ENCODE data around the gene PTPRK.

The PTPRK gene

DNA sequence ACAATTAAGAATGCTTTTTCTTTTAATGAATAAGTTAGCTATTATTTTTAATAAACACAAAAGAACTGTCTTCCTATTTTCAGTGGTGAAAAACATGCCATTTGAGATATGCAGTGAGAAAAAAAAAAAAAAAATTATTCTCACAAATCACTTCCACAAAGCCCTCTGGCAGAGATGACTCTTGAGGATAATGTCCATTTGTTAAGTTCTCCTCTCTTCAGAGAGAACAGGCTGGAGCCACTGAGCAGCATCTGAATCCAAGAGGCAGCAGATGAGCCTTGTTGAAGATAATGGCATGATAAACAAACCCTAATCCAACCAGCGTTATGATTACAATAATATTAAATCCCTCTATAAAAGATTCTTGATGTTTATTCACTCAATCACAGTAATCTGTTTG is 105.0 kb downstream of the PTPRK start:
- in situ Hi-C loops (cut with HindIII; ENCODE audit: low pct_ligation_motif_present, low sequenced_read_pairs) = no loop called here
- no peak overlapping the region for H3K4me3 ChIP-seq (ENCODE audit: low read depth, low read length)
- no peak overlapping the region for H3K27ac ChIP-seq
- no peaks in the 10 kb centered on the region for H3K27me3 ChIP-seq (replicated peaks)
- no peak for DNase-seq
- TF ChIP-seq, protein P1, sequence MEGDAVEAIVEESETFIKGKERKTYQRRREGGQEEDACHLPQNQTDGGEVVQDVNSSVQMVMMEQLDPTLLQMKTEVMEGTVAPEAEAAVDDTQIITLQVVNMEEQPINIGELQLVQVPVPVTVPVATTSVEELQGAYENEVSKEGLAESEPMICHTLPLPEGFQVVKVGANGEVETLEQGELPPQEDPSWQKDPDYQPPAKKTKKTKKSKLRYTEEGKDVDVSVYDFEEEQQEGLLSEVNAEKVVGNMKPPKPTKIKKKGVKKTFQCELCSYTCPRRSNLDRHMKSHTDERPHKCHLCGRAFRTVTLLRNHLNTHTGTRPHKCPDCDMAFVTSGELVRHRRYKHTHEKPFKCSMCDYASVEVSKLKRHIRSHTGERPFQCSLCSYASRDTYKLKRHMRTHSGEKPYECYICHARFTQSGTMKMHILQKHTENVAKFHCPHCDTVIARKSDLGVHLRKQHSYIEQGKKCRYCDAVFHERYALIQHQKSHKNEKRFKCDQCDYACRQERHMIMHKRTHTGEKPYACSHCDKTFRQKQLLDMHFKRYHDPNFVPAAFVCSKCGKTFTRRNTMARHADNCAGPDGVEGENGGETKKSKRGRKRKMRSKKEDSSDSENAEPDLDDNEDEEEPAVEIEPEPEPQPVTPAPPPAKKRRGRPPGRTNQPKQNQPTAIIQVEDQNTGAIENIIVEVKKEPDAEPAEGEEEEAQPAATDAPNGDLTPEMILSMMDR (IDR thresholded peaks at IDR 0.05; ENCODE audit: low read depth, low read length, missing control alignments) = no peak
- H3K36me3 ChIP-seq (replicated peaks) = no peaks in the 10 kb centered on the region

DNA sequence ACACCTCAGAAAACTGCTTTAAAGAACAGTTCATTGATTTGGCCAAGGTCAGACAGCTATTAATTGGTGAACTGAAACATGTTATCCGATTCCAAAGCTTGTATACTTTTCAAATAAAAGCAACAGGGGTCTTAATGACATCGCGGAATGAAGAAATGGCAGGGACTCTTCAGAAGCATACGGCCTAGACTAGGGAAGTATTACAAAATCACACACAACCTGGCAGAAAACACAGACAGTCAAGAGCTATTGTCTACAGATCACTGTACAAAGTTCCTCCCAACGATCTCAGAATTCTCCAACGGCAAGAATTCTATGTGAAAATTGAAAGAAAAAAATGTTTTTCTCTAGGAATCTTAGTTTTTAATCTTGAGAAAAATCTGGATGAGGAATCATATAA is 105.5 kb downstream of the PTPRK start:
- H3K27me3 ChIP-seq (replicated peaks) = no peaks in the 10 kb centered on the region
- in situ Hi-C loops (cut with HindIII; ENCODE audit: low pct_ligation_motif_present, low sequenced_read_pairs) = no loop called here

DNA sequence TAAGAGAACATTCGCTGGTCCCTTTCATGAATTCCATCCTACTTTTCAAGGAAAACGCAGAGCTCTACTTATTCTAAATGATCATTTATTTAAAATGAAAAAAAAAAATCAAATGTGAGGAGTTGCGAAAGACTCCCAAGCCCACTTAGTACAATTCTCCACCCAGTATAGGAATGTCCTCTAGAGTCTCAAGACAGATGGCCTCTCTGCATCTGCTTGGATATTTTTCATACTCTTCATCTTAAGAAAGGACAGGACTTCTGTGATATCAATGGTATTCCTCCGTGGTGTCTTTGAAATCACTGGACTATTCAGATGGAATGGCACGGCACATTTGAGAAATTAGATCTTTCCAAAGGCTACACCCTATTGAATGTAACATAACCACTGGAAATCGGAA is 107.1 kb downstream of the PTPRK start:
- no peak overlapping the region for H3K27ac ChIP-seq
- in situ Hi-C loops (cut with HindIII; ENCODE audit: low pct_ligation_motif_present, low sequenced_read_pairs) = no loop called here
- no peaks in the 10 kb centered on the region for H3K36me3 ChIP-seq (replicated peaks)
- TF ChIP-seq, protein P1 (IDR thresholded peaks at IDR 0.05; ENCODE audit: low read depth, low read length, missing control alignments) = no peak
- no peaks in the 10 kb centered on the region for H3K27me3 ChIP-seq (replicated peaks)
- H3K4me3 ChIP-seq (ENCODE audit: low read depth, low read length) = no peak overlapping the region
- DNase-seq = no peak

More for the DNA sequence above, 105.5 kb downstream of the PTPRK start:
- Histone ChIP-seq H3K4me3 (ENCODE audit: low read depth, low read length) (no peak overlapping the region), H3K27ac (no peak overlapping the region), H3K36me3 (replicated peaks) (no peaks in the 10 kb centered on the region)
- no peak for DNase-seq
- TF ChIP-seq, protein P1 (IDR thresholded peaks at IDR 0.05; ENCODE audit: low read depth, low read length, missing control alignments) = no peak

DNA sequence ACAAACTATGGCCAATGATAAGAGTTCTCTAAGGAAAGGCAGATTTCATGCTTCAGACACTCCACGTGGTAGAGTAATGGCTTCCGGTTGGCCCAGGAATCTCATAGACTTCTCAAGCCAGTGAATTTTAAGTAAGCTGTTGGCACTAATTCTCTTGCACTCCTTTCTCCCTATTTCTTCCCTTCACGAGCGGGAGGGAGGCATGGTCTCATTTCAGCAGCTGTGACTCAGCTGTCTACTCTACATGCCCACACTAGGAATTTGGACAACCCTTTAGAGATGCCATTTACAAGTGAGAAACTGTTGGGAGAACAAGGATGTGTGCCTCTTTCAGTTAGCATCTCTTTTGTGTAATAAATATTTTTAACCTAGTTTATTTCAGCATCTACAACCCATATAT is 107.7 kb downstream of the PTPRK start:
- TF ChIP-seq, protein P1 (IDR thresholded peaks at IDR 0.05; ENCODE audit: low read depth, low read length, missing control alignments) = no peak
- no peak for DNase-seq
- Histone ChIP-seq H3K27ac (no peak overlapping the region), H3K36me3 (replicated peaks) (no peaks in the 10 kb centered on the region), H3K4me3 (ENCODE audit: low read depth, low read length) (no peak overlapping the region), H3K27me3 (replicated peaks) (no peaks in the 10 kb centered on the region)
- in situ Hi-C loops (cut with HindIII; ENCODE audit: low pct_ligation_motif_present, low sequenced_read_pairs) = no loop called here

DNA sequence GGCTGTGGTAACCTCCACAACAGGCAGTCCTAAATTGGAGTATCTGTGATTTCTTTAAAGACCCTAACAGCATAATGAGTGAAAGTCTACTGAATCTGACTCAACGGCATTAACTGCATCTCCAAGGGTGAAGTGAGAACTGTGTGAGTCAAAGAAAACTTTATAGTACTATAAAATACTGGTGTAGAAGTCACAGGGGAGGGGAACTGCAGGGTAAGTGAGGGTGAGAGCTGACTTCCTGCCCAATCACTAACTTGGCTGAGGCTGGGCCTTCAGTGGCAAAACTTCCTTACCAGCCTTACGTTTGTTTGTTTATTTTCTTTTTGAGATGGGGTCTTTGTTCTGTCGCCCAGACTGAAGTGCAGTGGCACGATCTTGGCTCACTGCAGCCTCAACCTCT is 109.8 kb downstream of the PTPRK start:
- no peaks in the 10 kb centered on the region for H3K36me3 ChIP-seq (replicated peaks)
- in situ Hi-C loops (cut with HindIII; ENCODE audit: low pct_ligation_motif_present, low sequenced_read_pairs) = no loop called here
- no peak for DNase-seq
- no peaks in the 10 kb centered on the region for H3K27me3 ChIP-seq (replicated peaks)
- TF ChIP-seq, protein P1 (IDR thresholded peaks at IDR 0.05; ENCODE audit: low read depth, low read length, missing control alignments) = no peak
- no peak overlapping the region for H3K4me3 ChIP-seq (ENCODE audit: low read depth, low read length)
- H3K27ac ChIP-seq = no peak overlapping the region

DNA sequence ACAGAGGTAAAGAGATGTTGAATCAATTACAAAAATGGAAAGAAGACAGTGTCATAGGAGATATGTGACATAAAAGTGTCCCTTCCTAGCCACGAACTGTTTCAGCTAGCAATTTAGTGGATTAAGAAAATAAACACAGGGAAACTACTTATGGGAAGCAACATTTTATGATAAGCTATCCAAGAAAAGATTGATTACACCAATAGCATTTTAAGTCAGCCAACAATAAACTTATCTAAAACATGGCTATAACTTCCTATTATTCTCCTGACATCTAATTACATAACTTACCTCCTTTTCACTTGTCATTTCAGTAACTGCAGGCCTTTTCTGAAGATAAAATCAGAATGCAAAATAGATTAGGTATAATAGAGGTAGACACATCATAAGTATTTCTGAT is 111.4 kb downstream of the PTPRK start:
- TF ChIP-seq, protein P1 (IDR thresholded peaks at IDR 0.05; ENCODE audit: low read depth, low read length, missing control alignments) = no peak
- in situ Hi-C loops (cut with HindIII; ENCODE audit: low pct_ligation_motif_present, low sequenced_read_pairs) = no loop called here
- Histone ChIP-seq H3K4me3 (ENCODE audit: low read depth, low read length) (no peak overlapping the region), H3K36me3 (replicated peaks) (no peaks in the 10 kb centered on the region), H3K27me3 (replicated peaks) (no peaks in the 10 kb centered on the region), H3K27ac (no peak overlapping the region)
- no peak for DNase-seq
